ENCODE data around the gene SLC3A2. TPM values are rescaled to one million over a fixed set of nuclear protein-coding genes. Genes with fewer than 3 reads are reported as not detected.

Gene SLC3A2
- total and polyA plus RNA-seq, 2 donors (not counting 3 experiments of a cell fraction or from before 2014, with no cell fraction given) = 208 to 337 TPM

DNA sequence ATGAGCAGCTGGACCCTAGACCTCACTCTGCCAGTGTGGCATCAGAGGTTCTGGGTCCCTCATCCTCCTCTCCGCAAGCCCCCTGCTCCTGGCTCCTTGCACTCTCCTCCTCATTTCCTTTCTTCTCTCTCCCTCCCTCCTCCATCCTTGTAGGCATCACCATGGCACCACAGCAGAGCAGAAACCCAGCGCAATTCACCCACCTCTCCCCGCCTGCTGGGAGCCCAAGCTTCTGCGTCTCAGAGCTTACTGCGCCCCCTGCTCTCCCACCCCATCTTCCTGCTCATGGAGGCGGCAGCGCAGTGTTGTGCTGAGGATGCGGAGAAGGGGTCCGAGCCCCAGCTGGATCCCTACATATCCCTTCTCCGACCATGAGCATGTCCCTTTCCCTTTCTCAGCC lies 38.8 kb downstream of the SLC3A2 start:
- H2AFZ ChIP-seq (ENCODE audit: low read depth, low read length) = no peak overlapping the region
- no peaks in the 10 kb centered on the region for H3K9me1 ChIP-seq (replicated peaks; ENCODE audit: control insufficient read depth, extremely low read depth, insufficient read depth, low read length)
- intact Hi-C loops (cut with micrococcal nuclease) = no loop called here
- H3K4me2 ChIP-seq (ENCODE audit: insufficient read depth, low read length) = no peak overlapping the region
- ChIA-PET CTCF (interaction anchor here (2.0 to 7.8 kb wide), 2 partner anchors 10 to 13 kb away, joined by 7 to 51 read pairs; no protein-coding TSS in a partner anchor), POLR2A (no interaction called here)
- no peak overlapping the region for H3K27ac ChIP-seq (ENCODE audit: insufficient read depth, low read depth, low read length)
- DNase-seq (ENCODE audit: low read depth, low spot score) = no peak
- TF ChIP-seq POLR2AphosphoS5 (IDR thresholded peaks at IDR 0.05; ENCODE audit: insufficient read depth, low read depth, low read length) (no peak), EZH2 (IDR thresholded peaks at IDR 0.05; ENCODE audit: borderline replicate concordance, low read depth, low read length, severe bottlenecking) (no peak)
- no peaks in the 10 kb centered on the region for H3K4me1 ChIP-seq (ENCODE audit: control insufficient read depth, extremely low read depth, insufficient read depth, low read length)
- FAIRE-seq = no peak
- no peaks in the 10 kb centered on the region for H3K36me3 ChIP-seq (ENCODE audit: control insufficient read depth in 2 of 2, extremely low read depth in 1 of 2, insufficient read depth in 2 of 2, low read length in 2 of 2)
- no peak overlapping the region for H3K4me3 ChIP-seq (replicated peaks in 1 of 3; ENCODE audit: insufficient read depth in 1 of 3, low read depth in 1 of 3, low read length in 3 of 3)
- H3K79me2 ChIP-seq (ENCODE audit: control insufficient read depth, insufficient read depth, low read length) = no peaks in the 10 kb centered on the region
- H3K27me3 ChIP-seq (ENCODE audit: control insufficient read depth in 2 of 2, insufficient read depth in 2 of 2, low read length in 2 of 2) = peaks cover 24 to 27% of the 10 kb centered on the region in 2 experiments
- no peaks in the 10 kb centered on the region for H3K9me3 ChIP-seq (replicated peaks; ENCODE audit: control insufficient read depth, insufficient read depth, low read length)
- no peaks in the 10 kb centered on the region for H4K20me1 ChIP-seq (replicated peaks; ENCODE audit: control insufficient read depth, extremely low read depth, insufficient read depth, low read length)
- H3K9ac ChIP-seq (replicated peaks; ENCODE audit: extremely low read depth, insufficient read depth, low read length) = no peak overlapping the region
- dilution Hi-C loops (cut with MboI; ENCODE audit: extremely low pct_ligation_motif_present, low sequenced_read_pairs) = no loop called here
- no TSS peak for BruUV-seq (replicated peaks)

- H3K4me2 ChIP-seq (ENCODE audit: insufficient read depth, low read length) = no peak overlapping the region
- FAIRE-seq (no peak), DNase-seq (ENCODE audit: low read depth, low spot score) (no peak)
- no peaks in the 10 kb centered on the region for H3K36me3 ChIP-seq (ENCODE audit: control insufficient read depth in 2 of 2, extremely low read depth in 1 of 2, insufficient read depth in 2 of 2, low read length in 2 of 2)
- H4K20me1 ChIP-seq (replicated peaks; ENCODE audit: control insufficient read depth, extremely low read depth, insufficient read depth, low read length) = no peaks in the 10 kb centered on the region
- H3K27me3 ChIP-seq (ENCODE audit: control insufficient read depth in 2 of 2, insufficient read depth in 2 of 2, low read length in 2 of 2) = peaks cover 24 to 27% of the 10 kb centered on the region in 2 experiments
- BruUV-seq (replicated peaks) = no TSS peak
- H3K9ac ChIP-seq (replicated peaks; ENCODE audit: extremely low read depth, insufficient read depth, low read length) = no peak overlapping the region
- ChIA-PET POLR2A (no interaction called here), CTCF (interaction anchor here (0.7 to 7.8 kb wide), 3 partner anchors 10 to 14 kb away, joined by 4 to 51 read pairs (median 7); no protein-coding TSS in a partner anchor)
- no peak for TF ChIP-seq POLR2A (IDR thresholded peaks at IDR 0.05; ENCODE audit: low read depth, low read length)
- no peak for TF ChIP-seq MAX (IDR thresholded peaks at IDR 0.05; ENCODE audit: insufficient read depth, insufficient read length)
- TF ChIP-seq GATA2 (IDR thresholded peaks at IDR 0.05; ENCODE audit: insufficient read depth, insufficient read length, low read depth, low read length) = no peak
- TF ChIP-seq, protein P1, sequence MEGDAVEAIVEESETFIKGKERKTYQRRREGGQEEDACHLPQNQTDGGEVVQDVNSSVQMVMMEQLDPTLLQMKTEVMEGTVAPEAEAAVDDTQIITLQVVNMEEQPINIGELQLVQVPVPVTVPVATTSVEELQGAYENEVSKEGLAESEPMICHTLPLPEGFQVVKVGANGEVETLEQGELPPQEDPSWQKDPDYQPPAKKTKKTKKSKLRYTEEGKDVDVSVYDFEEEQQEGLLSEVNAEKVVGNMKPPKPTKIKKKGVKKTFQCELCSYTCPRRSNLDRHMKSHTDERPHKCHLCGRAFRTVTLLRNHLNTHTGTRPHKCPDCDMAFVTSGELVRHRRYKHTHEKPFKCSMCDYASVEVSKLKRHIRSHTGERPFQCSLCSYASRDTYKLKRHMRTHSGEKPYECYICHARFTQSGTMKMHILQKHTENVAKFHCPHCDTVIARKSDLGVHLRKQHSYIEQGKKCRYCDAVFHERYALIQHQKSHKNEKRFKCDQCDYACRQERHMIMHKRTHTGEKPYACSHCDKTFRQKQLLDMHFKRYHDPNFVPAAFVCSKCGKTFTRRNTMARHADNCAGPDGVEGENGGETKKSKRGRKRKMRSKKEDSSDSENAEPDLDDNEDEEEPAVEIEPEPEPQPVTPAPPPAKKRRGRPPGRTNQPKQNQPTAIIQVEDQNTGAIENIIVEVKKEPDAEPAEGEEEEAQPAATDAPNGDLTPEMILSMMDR (IDR thresholded peaks at IDR 0.05; ENCODE audit: extremely low read depth in 1 of 2, insufficient read depth in 1 of 2, low read depth in 1 of 2, low read length in 2 of 2) = no peak
- no peak for TF ChIP-seq EZH2 (IDR thresholded peaks at IDR 0.05; ENCODE audit: borderline replicate concordance, low read depth, low read length, severe bottlenecking)
- TF ChIP-seq POLR2AphosphoS5 (IDR thresholded peaks at IDR 0.05; ENCODE audit: insufficient read depth, low read depth, low read length) = no peak
- no peak for TF ChIP-seq MYC (IDR thresholded peaks at IDR 0.05; ENCODE audit: low read depth, low read length)
- TF ChIP-seq JUN (IDR thresholded peaks at IDR 0.05; ENCODE audit: borderline replicate concordance, insufficient read depth, insufficient read length, low read depth) = no peak
- no peaks in the 10 kb centered on the region for H3K9me1 ChIP-seq (replicated peaks; ENCODE audit: control insufficient read depth, extremely low read depth, insufficient read depth, low read length)
- dilution Hi-C loops (cut with MboI; ENCODE audit: extremely low pct_ligation_motif_present, low sequenced_read_pairs) (no loop called here), intact Hi-C loops (cut with micrococcal nuclease) (no loop called here)
- no peak overlapping the region for H2AFZ ChIP-seq (ENCODE audit: low read depth, low read length)
- no peaks in the 10 kb centered on the region for H3K9me3 ChIP-seq (replicated peaks; ENCODE audit: control insufficient read depth, insufficient read depth, low read length)
- no peaks in the 10 kb centered on the region for H3K79me2 ChIP-seq (ENCODE audit: control insufficient read depth, insufficient read depth, low read length)
- no peak overlapping the region for H3K4me3 ChIP-seq (replicated peaks in 1 of 3; ENCODE audit: insufficient read depth in 1 of 3, low read depth in 1 of 3, low read length in 3 of 3)
- H3K4me1 ChIP-seq (ENCODE audit: control insufficient read depth, extremely low read depth, insufficient read depth, low read length) = no peaks in the 10 kb centered on the region
- no peak overlapping the region for H3K27ac ChIP-seq (ENCODE audit: insufficient read depth, low read depth, low read length)
Observed at GRCh38 chr11:62919898-62920640, 39.4 kb downstream of the SLC3A2 start.

Data from endothelial cell of umbilical vein (primary cell).